ENCODE results near the gene GABPA.

GABPA gene

GRCh38 chr21:25737421-25737820 is 2.6 kb downstream of the GABPA start:
- no peak for TF ChIP-seq CTCF (IDR thresholded peaks at IDR 0.05; ENCODE audit: borderline replicate concordance, control extremely low read depth, extremely low read depth, insufficient read depth, missing control alignments)
- in situ Hi-C loops (cut with MboI; ENCODE audit: low sequenced_read_pairs, unreplicated experiment), result no loop called here
- no peak for DNase-seq (ENCODE audit: low spot score)

DNA sequence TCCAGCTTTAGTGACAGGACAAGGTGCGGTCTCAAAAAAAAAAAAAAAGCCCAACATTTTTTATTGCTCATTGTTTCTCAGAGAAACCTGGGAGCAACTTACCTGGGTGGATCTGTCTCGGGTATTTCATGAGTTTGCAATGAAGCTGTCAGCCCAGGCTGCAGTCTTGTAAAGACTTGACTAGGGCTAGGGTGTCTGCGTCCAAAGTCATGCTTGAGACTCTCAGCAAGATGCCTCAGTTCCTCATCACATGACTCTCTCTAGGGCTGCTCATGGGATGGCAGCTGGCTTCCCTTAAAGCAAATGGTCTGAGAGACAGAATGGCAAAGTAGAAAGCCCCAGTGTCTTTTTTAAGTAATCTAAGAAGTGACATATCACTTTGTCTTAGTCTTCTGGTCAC is 8.1 kb downstream of the GABPA start:
- in situ Hi-C loops (cut with MboI; ENCODE audit: low sequenced_read_pairs, unreplicated experiment), result no loop called here
- no peak for DNase-seq (ENCODE audit: low spot score)
- no peak for TF ChIP-seq CTCF (IDR thresholded peaks at IDR 0.05; ENCODE audit: borderline replicate concordance, control extremely low read depth, extremely low read depth, insufficient read depth, missing control alignments)

- TF ChIP-seq CTCF (IDR thresholded peaks at IDR 0.05; ENCODE audit: borderline replicate concordance, control extremely low read depth, extremely low read depth, insufficient read depth, missing control alignments), result no peak
- no peak for DNase-seq (ENCODE audit: low spot score)
- in situ Hi-C loops (cut with MboI; ENCODE audit: low sequenced_read_pairs, unreplicated experiment), result no loop called here
These were observed 10.1 kb downstream of the GABPA start for GRCh38 chr21:25744854-25745253.

DNA sequence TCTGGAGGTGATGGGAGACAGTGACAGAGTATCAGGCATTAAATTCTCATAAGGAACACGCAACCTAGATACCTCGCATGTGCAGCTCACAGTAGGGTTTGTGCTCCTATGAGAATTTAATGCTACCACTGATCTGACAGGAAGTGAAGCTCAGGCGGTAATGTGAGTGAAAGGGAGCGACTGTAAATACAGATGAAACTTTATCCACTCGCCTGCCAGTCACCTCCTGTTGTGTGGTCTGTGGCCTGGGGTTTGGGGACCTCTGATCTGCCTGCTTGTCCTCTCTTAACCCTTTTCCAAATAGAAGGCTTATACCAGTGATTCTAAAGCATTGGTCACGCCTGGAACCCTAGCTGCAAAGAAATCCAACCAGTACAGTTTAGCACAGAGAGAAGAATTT is 15.3 kb downstream of the GABPA start:
- in situ Hi-C loops (cut with MboI; ENCODE audit: low sequenced_read_pairs, unreplicated experiment), result no loop called here
- DNase-seq (ENCODE audit: low spot score), result no peak
- no peak for TF ChIP-seq CTCF (IDR thresholded peaks at IDR 0.05; ENCODE audit: borderline replicate concordance, control extremely low read depth, extremely low read depth, insufficient read depth, missing control alignments)

- no peak for TF ChIP-seq CTCF (IDR thresholded peaks at IDR 0.05; ENCODE audit: borderline replicate concordance, control extremely low read depth, extremely low read depth, insufficient read depth, missing control alignments)
- DNase-seq (ENCODE audit: low spot score), result no peak
- in situ Hi-C loops (cut with MboI; ENCODE audit: low sequenced_read_pairs, unreplicated experiment), result no loop called here
These were observed 17.6 kb downstream of the GABPA start for GRCh38 chr21:25752416-25752815.

DNA sequence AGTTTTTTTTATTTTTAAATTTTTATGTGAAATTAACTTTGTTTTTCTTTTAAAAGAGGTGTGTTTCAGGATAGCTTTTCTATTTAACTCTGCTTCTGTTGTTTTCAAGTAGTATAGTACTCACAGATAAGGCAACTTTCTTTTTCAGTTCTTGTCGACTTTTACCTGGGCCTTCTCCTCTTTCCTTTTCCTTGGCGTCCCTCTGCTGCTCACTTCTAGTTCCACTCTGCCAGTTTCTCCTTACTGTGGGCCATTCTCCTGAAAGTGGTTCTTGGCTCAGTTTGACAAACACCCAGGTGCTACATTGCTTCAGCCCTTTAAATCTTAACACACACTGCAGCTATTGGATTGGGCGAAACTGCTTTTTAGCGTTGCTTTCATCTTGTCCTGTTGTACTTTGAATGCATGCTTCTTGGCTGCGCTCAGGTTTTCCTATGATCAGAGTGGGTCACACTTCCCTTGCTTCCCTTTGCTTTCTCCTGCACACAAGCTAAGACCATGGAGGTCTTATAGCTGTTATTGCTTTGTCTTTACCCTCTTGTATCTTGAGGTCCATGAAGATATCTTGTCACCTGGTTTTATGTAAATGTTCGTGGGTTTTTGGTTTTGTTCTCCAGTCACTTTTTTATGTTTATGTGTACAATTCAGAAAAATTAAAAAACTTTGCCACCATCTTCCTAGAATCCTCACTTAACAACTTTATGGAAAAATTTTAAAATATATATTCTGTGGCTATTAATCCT is 21.6 kb downstream of the GABPA start:
- in situ Hi-C loops (cut with MboI; ENCODE audit: low sequenced_read_pairs, unreplicated experiment), result no loop called here
- no peak for TF ChIP-seq CTCF (IDR thresholded peaks at IDR 0.05; ENCODE audit: borderline replicate concordance, control extremely low read depth, extremely low read depth, insufficient read depth, missing control alignments)

More for the DNA sequence above, 21.6 kb downstream of the GABPA start:
- DNase-seq (ENCODE audit: low spot score), result no peak

All from GM13976 (cell line).